GM12878 (cell line): ENCODE results near the gene SPATA20. TPM values are rescaled to one million over a fixed set of nuclear protein-coding genes. Genes with fewer than 3 reads are reported as not detected.
A peak's percentile ranks its signal among the peaks of the same experiment; 100 is the strongest.

ENCODE experiments used
- ATAC-seq: fragments of 200-7000 bp; cut with Tn5 transposase; 3 replicates; pipeline ENCODE4 v1.9.1; 2020; ENCODE audit warnings: mild to moderate bottlenecking, moderate library complexity
- BruUV-seq: library from RNA; stranded (reverse); fragments of 400-500 nt; replicated peaks from 2 replicates; lab custom pipeline; 2021; lab: Mats Ljungman, UMichigan
- CTCF ChIA-PET: fragments of 300-600 bp; sonication (Branson Sonifier 250); formaldehyde crosslinking; extraction: SDS; loops from one replicate; lab custom pipeline; 2021; ENCODE audit warnings: inconsistent platforms; lab: Yijun Ruan, JAX
- POLR2A ChIA-PET: fragments of 350-600 bp; formaldehyde crosslinking; extraction: SDS; loops from one replicate; lab custom pipeline; 2021; ENCODE audit warnings: inconsistent platforms; lab: Charles Lee
- RAD21 ChIA-PET: fragments of 300-600 bp; sonication (Branson Sonifier 250); formaldehyde crosslinking; loops from one replicate; lab custom pipeline; 2023; ENCODE audit warnings: antibody characterized with exemption; ENCODE audit not compliant: unreplicated experiment; lab: Charles Lee
- SMC1A ChIA-PET: fragments of 300-600 bp; sonication (Branson Sonifier 250); formaldehyde crosslinking; loops from one replicate; lab custom pipeline; 2023; ENCODE audit not compliant: unreplicated experiment, uncharacterized antibody; lab: Charles Lee
- DNase-seq: peaks from one replicate; pipeline ENCODE4 v3.0.0-alpha.2; 2011; ENCODE audit warnings: low read depth, low spot score
- FAIRE-seq: peaks from 3 replicates; lab custom pipeline; 2011; peaks lifted over from hg19 to GRCh38; lab: Jason Lieb, UNC
- H2AFZ ChIP-seq: 2 replicates; pipeline ENCODE4 v1.6.0; 2011; ENCODE audit warnings: low read depth, low read length, control low read depth; ENCODE audit not compliant: control insufficient read depth
- H3K27ac ChIP-seq: 2 replicates; pipeline ENCODE4 v1.5.1; 2011; ENCODE audit warnings: control low read depth; ENCODE audit not compliant: control insufficient read depth, insufficient read depth
- H3K27me3 ChIP-seq, 2 experiments: replicated peaks in 1 of 2; 2 replicates each; pipeline versions ENCODE4 v1.6.0 to v1.6.1; 2011; ENCODE audit warnings: low read length in 1 of 2; ENCODE audit not compliant: control insufficient read depth in 2 of 2, insufficient read depth in 2 of 2
- H3K36me3 ChIP-seq, 2 experiments: 2 replicates each; pipeline ENCODE4 v1.5.1; 2011; ENCODE audit warnings: low read length in 1 of 2; ENCODE audit not compliant: control insufficient read depth in 2 of 2, insufficient read depth in 2 of 2
- H3K4me1 ChIP-seq: 2 replicates; pipeline ENCODE4 v1.6.1; 2011; ENCODE audit warnings: mild to moderate bottlenecking, low read length, moderate library complexity, mixed read lengths; ENCODE audit not compliant: control insufficient read depth, insufficient read depth
- H3K4me2 ChIP-seq: 2 replicates; pipeline ENCODE4 v1.6.0; 2011; ENCODE audit warnings: control low read depth; ENCODE audit not compliant: control insufficient read depth, insufficient read depth
- H3K4me3 ChIP-seq: fragments of 200-600 bp; sonication (generic); 2 replicates; pipeline ENCODE4 v1.5.1; 2016
- H3K79me2 ChIP-seq: 2 replicates; pipeline ENCODE4 v1.6.0; 2011; ENCODE audit warnings: low read length; ENCODE audit not compliant: control insufficient read depth, insufficient read depth
- H3K9ac ChIP-seq: 2 replicates; pipeline ENCODE4 v1.8.0; 2011; ENCODE audit warnings: low read length, control low read depth, mixed read lengths; ENCODE audit not compliant: control insufficient read depth, insufficient read depth
- H3K9me3 ChIP-seq: replicated peaks from 3 replicates; pipeline ENCODE4 v1.5.1; 2011; ENCODE audit warnings: mild to moderate bottlenecking, low read length; ENCODE audit not compliant: control insufficient read depth, insufficient read depth
- H4K20me1 ChIP-seq: 2 replicates; pipeline ENCODE4 v1.6.0; 2011; ENCODE audit not compliant: control insufficient read depth, insufficient read depth
- BHLHE40 ChIP-seq, 2 experiments: fragments of 450-650 bp in 1 of 2; IDR thresholded peaks; 2 replicates each; pipeline ENCODE4 v1.6.1; 2011 to 2017; ENCODE audit warnings: low read depth in 2 of 2, borderline replicate concordance in 1 of 2, improper control_type of control experiment in 1 of 2, low read length in 1 of 2, mild to moderate bottlenecking in 1 of 2
- IKZF1 ChIP-seq: fragments of 450-650 bp; conservative IDR thresholded peaks from 2 replicates; pipeline ENCODE4 v1.6.1; 2017; ENCODE audit warnings: antibody characterized with exemption, mild to moderate bottlenecking
- JUNB ChIP-seq: IDR thresholded peaks from 2 replicates; pipeline ENCODE4 v1.6.1; 2016; ENCODE audit warnings: antibody characterized with exemption, mild to moderate bottlenecking
- MEF2A ChIP-seq: IDR thresholded peaks from 2 replicates; pipeline ENCODE4 v1.6.1; 2011; ENCODE audit warnings: low read depth, mild to moderate bottlenecking, low read length, moderate library complexity; ENCODE audit not compliant: insufficient read depth
- NFIC ChIP-seq: IDR thresholded peaks from 2 replicates; pipeline ENCODE4 v1.6.1; 2012; ENCODE audit warnings: low read depth, mild to moderate bottlenecking, inconsistent platforms, low read length, moderate library complexity
- NFXL1 ChIP-seq: fragments of 450-650 bp; IDR thresholded peaks from 2 replicates; pipeline ENCODE4 v1.6.1; 2017; ENCODE audit warnings: antibody characterized with exemption, mild to moderate bottlenecking, borderline replicate concordance
- NR2C2 ChIP-seq: IDR thresholded peaks from 2 replicates; pipeline ENCODE4 v1.6.1; 2011; ENCODE audit warnings: borderline replicate concordance, low read depth; ENCODE audit not compliant: control insufficient read depth, insufficient read length
- NR2F1 ChIP-seq: fragments of 450-650 bp; conservative IDR thresholded peaks from 2 replicates; pipeline ENCODE4 v1.6.1; 2017; ENCODE audit warnings: mild to moderate bottlenecking
- PAX8 ChIP-seq: fragments of 450-650 bp; IDR thresholded peaks from 2 replicates; pipeline ENCODE4 v1.6.1; 2017; ENCODE audit warnings: mild to moderate bottlenecking, moderate library complexity
- POU2F2 ChIP-seq: IDR thresholded peaks from 3 replicates; pipeline ENCODE4 v1.6.1; 2011; ENCODE audit warnings: low read depth, mild to moderate bottlenecking, low read length, borderline replicate concordance
- RAD51 ChIP-seq: fragments of 450-650 bp; IDR thresholded peaks from 2 replicates; pipeline ENCODE4 v1.6.1; 2016; ENCODE audit warnings: moderate library complexity, mild to moderate bottlenecking, inconsistent platforms
- SMC3 ChIP-seq: IDR thresholded peaks from 2 replicates; pipeline ENCODE4 v1.6.1; 2011; ENCODE audit warnings: low read length, improper control_type of control experiment, borderline replicate concordance
- SRF ChIP-seq, 2 experiments: IDR thresholded peaks; 2 replicates each; pipeline ENCODE4 v1.6.1; 2011; ENCODE audit warnings: low read depth in 2 of 2, low read length in 2 of 2, mild to moderate bottlenecking in 1 of 2, moderate library complexity in 1 of 2
- ZNF622 ChIP-seq: fragments of 450-650 bp; IDR thresholded peaks from 2 replicates; pipeline ENCODE4 v1.6.1; 2017; ENCODE audit warnings: mild to moderate bottlenecking, inconsistent platforms
- WGBS: methylation state at CpG from one replicate; pipeline ENCODE4 v1.1.6; 2016; ENCODE audit warnings: low lambda C conversion rate; ENCODE audit not compliant: insufficient replicate concordance, insufficient coverage; ENCODE audit errors: missing lambda C conversion rate; 5-methylcytosine and 5-hydroxymethylcytosine counted together
- in situ Hi-C: fragments of 300-500 bp; cut with MboI; formaldehyde crosslinking; loops from 9 replicates; pipeline ENCODE4 v1.14.3; 2018; ENCODE audit warnings: mixed read lengths
- intact Hi-C: fragments of 100-400 bp; cut with micrococcal nuclease; formaldehyde crosslinking; loops from one replicate; pipeline ENCODE4 v1.14.2; 2022; ENCODE audit not compliant: unreplicated experiment
- polyA plus RNA-seq, 11 experiments: library from polyadenylated mRNA; depleted of rRNA in 4 of 11; unstranded in 6 of 11; stranded (reverse) in 5 of 11; fragments of >200 nt; fragmentation: Nextera tagmentation in 4 of 11; fragmentation: Illumina TruSeq in 1 of 11; extraction: Ambion mirVana in 4 of 11; extraction: Trizol in 1 of 11; gene quantifications; 1 replicate in 1 of 11; 2 replicates in 10 of 11; pipeline versions ENCODE4 v1.2.1 to v1.2.3, GENCODE V29; 2011 to 2016; ENCODE audit warnings: inconsistent platforms in 2 of 11, missing spikeins in 2 of 11, low read depth in 1 of 11
- total RNA-seq, 4 experiments: library from RNA; depleted of rRNA in 3 of 4; stranded (reverse); fragments of >200 nt in 3 of 4; fragmentation: Illumina TruSeq in 1 of 4; extraction: Trizol in 1 of 4; gene quantifications; 2 replicates each; pipeline versions ENCODE4 v1.2.1 to v1.2.3, GENCODE V29; 2013 to 2021
- TF ChIP-seq, protein P1 (sequence below): fragments of 450-650 bp; IDR thresholded peaks from 2 replicates; pipeline ENCODE4 v1.6.1; 2016; ENCODE audit warnings: mild to moderate bottlenecking
- TF ChIP-seq, protein P2 (sequence below): fragments of 450-650 bp; IDR thresholded peaks from 2 replicates; pipeline ENCODE4 v1.6.1; 2014; ENCODE audit warnings: mild to moderate bottlenecking
- TF ChIP-seq, protein P3 (sequence below): fragments of 450-650 bp; formaldehyde crosslinking; IDR thresholded peaks from 2 replicates; pipeline ENCODE4 v1.5.0; 2022; ENCODE audit warnings: mild to moderate bottlenecking, missing genetic modification characterization

SPATA20 gene
- total and polyA plus RNA-seq, 10 of the 15 experiments (the other 5 are each of a cell fraction or from before 2014, with no cell fraction given), result 2.1 to 69.8 (median 26.6) TPM

DNA sequence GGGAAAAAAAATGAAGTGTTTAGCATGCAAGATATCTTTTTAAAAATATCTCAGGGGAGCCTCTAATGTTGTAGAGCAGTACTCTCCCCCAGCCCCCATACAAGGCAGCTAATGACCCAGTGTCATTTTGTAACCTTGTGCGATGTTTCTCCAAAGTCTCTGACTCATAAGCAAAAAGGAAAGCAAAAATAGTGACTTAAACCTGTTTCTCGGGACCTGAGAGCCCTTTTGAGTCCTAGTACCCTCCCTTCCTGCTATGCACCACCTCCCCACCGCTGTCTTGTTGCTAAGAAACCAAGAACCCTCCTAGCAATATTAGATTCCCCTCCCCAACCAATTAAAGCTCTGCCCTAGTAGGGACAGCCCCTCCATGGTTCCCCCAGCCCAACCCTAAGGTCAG is 35.9 kb upstream of the SPATA20 start (continued):
- TF ChIP-seq NR2C2, result no peak
- TF ChIP-seq IKZF1, result peak; percentile 38; the same call in 1 of the 2 replicates
- peak; percentile 60 for TF ChIP-seq NR2F1
- no peak for TF ChIP-seq RAD51
- 0 out of 2 replicates have a peak, but pooled peaks have one; percentile 17 for TF ChIP-seq MEF2A
- TF ChIP-seq, protein P1, sequence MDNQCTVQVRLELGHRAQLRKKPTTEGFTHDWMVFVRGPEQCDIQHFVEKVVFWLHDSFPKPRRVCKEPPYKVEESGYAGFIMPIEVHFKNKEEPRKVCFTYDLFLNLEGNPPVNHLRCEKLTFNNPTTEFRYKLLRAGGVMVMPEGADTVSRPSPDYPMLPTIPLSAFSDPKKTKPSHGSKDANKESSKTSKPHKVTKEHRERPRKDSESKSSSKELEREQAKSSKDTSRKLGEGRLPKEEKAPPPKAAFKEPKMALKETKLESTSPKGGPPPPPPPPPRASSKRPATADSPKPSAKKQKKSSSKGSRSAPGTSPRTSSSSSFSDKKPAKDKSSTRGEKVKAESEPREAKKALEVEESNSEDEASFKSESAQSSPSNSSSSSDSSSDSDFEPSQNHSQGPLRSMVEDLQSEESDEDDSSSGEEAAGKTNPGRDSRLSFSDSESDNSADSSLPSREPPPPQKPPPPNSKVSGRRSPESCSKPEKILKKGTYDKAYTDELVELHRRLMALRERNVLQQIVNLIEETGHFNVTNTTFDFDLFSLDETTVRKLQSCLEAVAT, result no peak
- peak; percentile 84 for TF ChIP-seq JUNB

DNA sequence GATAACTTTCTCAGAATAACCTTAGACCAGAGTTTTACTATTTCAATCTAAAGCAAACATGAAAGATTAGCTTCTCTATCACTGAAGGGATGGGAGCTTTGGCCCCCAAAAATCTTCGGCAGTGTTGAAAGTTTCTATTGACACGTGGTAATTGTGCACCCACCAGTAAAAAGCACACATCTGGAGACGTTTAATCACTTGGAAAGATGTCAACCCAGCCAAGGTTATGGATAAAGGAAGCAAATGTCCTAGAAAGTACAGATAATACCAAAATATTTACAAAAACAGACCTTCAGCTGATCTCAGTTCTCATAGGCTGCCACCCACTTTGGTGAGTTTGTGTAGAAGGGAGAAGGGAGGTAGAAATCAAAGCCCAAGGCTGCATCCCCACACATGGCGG is 33.5 kb upstream of the SPATA20 start:
- POLR2A ChIA-PET, result no interaction called here
- RAD21 ChIA-PET, result no interaction called here
- H4K20me1 ChIP-seq, result no peaks in the 10 kb centered on the region
- in situ Hi-C loops, result no loop called here
- H3K27ac ChIP-seq, result no peak overlapping the region
- no peak overlapping the region for H2AFZ ChIP-seq
- intact Hi-C loops, result no loop called here
- no peak for FAIRE-seq
- ATAC-seq, result no peak
- H3K4me2 ChIP-seq, result no peak overlapping the region
- 70% methylated on average over 4 of the region's 4 CpGs for WGBS
- TF ChIP-seq ZNF622 (no peak), NFXL1 (no peak), PAX8 (no peak), BHLHE40 (IDR thresholded peaks at IDR 0.05; ENCODE audit: borderline replicate concordance in 1 of 2, low read depth in 2 of 2, low read length in 1 of 2) (no peak), SRF (IDR thresholded peaks at IDR 0.05; ENCODE audit: low read depth in 2 of 2, low read length in 2 of 2) (no peak), POU2F2 (no peak), NFIC (no peak), SMC3 (no peak)
- TF ChIP-seq, protein P2, sequence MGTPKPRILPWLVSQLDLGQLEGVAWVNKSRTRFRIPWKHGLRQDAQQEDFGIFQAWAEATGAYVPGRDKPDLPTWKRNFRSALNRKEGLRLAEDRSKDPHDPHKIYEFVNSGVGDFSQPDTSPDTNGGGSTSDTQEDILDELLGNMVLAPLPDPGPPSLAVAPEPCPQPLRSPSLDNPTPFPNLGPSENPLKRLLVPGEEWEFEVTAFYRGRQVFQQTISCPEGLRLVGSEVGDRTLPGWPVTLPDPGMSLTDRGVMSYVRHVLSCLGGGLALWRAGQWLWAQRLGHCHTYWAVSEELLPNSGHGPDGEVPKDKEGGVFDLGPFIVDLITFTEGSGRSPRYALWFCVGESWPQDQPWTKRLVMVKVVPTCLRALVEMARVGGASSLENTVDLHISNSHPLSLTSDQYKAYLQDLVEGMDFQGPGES, result no peak
- TF ChIP-seq, protein P3, sequence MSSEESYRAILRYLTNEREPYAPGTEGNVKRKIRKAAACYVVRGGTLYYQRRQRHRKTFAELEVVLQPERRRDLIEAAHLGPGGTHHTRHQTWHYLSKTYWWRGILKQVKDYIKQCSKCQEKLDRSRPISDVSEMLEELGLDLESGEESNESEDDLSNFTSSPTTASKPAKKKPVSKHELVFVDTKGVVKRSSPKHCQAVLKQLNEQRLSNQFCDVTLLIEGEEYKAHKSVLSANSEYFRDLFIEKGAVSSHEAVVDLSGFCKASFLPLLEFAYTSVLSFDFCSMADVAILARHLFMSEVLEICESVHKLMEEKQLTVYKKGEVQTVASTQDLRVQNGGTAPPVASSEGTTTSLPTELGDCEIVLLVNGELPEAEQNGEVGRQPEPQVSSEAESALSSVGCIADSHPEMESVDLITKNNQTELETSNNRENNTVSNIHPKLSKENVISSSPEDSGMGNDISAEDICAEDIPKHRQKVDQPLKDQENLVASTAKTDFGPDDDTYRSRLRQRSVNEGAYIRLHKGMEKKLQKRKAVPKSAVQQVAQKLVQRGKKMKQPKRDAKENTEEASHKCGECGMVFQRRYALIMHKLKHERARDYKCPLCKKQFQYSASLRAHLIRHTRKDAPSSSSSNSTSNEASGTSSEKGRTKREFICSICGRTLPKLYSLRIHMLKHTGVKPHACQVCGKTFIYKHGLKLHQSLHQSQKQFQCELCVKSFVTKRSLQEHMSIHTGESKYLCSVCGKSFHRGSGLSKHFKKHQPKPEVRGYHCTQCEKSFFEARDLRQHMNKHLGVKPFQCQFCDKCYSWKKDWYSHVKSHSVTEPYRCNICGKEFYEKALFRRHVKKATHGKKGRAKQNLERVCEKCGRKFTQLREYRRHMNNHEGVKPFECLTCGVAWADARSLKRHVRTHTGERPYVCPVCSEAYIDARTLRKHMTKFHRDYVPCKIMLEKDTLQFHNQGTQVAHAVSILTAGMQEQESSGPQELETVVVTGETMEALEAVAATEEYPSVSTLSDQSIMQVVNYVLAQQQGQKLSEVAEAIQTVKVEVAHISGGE (CRISPR knock-in tag), result no peak
- CTCF ChIA-PET, result interaction anchor here (5.2 kb wide), 1 partner anchor 12 kb away, joined by 25 read pairs; no protein-coding TSS in a partner anchor
- no peaks in the 10 kb centered on the region for H3K27me3 ChIP-seq
- H3K9me3 ChIP-seq, result no peaks in the 10 kb centered on the region
- no TSS peak for BruUV-seq
- no peaks in the 10 kb centered on the region for H3K36me3 ChIP-seq
- H3K79me2 ChIP-seq, result peaks cover 3% of the 10 kb centered on the region; the same call in 1 of the 2 replicates
- H3K4me3 ChIP-seq, result no peak overlapping the region
- DNase-seq, result no peak
- peaks cover 23% of the 10 kb centered on the region for H3K4me1 ChIP-seq
- no peak overlapping the region for H3K9ac ChIP-seq
- SMC1A ChIA-PET, result no interaction called here
